SK-N-SH treated with all-trans-retinoic acid at 6 μM for 48 hours (cell line): Measurements from ENCODE around the gene CASKIN1.

Experiments used
- ARNTL ChIP-seq: fragments of 450-650 bp; formaldehyde crosslinking; IDR thresholded peaks from 2 replicates; pipeline ENCODE4 v1.5.0; 2020; ENCODE audit warnings: low read depth, mild to moderate bottlenecking, moderate library complexity, borderline replicate concordance
- CREB5 ChIP-seq: fragments of 250-450 bp; sonication (Bioruptor Pico); IDR thresholded peaks from 2 replicates; pipeline ENCODE4 v1.5.1; 2020; ENCODE audit warnings: low read depth, mild to moderate bottlenecking, moderate library complexity
- ESRRG ChIP-seq: fragments of 250-450 bp; sonication (Bioruptor Pico); IDR thresholded peaks from 2 replicates; pipeline ENCODE4 v1.6.1; 2021; ENCODE audit warnings: mild to moderate bottlenecking
- ISL1 ChIP-seq: fragments of 250-450 bp; sonication (Bioruptor Pico); IDR thresholded peaks from 2 replicates; pipeline ENCODE4 v2.1.2; 2022; ENCODE audit warnings: mild to moderate bottlenecking, moderate library complexity
- OSR1 ChIP-seq: fragments of 250-450 bp; sonication (Bioruptor Pico); IDR thresholded peaks from 2 replicates; pipeline ENCODE4 v1.8.0; 2022; ENCODE audit warnings: moderate library complexity, mild to moderate bottlenecking, inconsistent platforms
- PATZ1 ChIP-seq: fragments of 250-450 bp; sonication (Bioruptor Pico); IDR thresholded peaks from 2 replicates; pipeline ENCODE4 v1.8.0; 2020; ENCODE audit warnings: mild to moderate bottlenecking, moderate library complexity, borderline replicate concordance
- PPARA ChIP-seq: fragments of 250-450 bp; sonication (Bioruptor Pico); IDR thresholded peaks from 2 replicates; pipeline ENCODE4 v1.5.0; 2020; ENCODE audit warnings: mild to moderate bottlenecking, borderline replicate concordance
- ZC3H10 ChIP-seq: fragments of 250-450 bp; sonication (Bioruptor Pico); IDR thresholded peaks from 2 replicates; pipeline ENCODE4 v1.5.1; 2021; ENCODE audit warnings: mild to moderate bottlenecking, moderate library complexity
- ZFP3 ChIP-seq: fragments of 250-450 bp; sonication (Bioruptor Pico); IDR thresholded peaks from 2 replicates; pipeline ENCODE4 v1.5.0; 2020; ENCODE audit warnings: mild to moderate bottlenecking, moderate library complexity
- ZFP30 ChIP-seq: fragments of 450-650 bp; formaldehyde crosslinking; IDR thresholded peaks from 2 replicates; pipeline ENCODE4 v1.5.0; 2022; ENCODE audit warnings: mild to moderate bottlenecking, moderate library complexity
- ZNF565 ChIP-seq: fragments of 450-650 bp; formaldehyde crosslinking; conservative IDR thresholded peaks from 2 replicates; pipeline ENCODE4 v1.5.0; 2020; ENCODE audit warnings: low read depth, mild to moderate bottlenecking, moderate library complexity
- ZNF70 ChIP-seq: fragments of 450-650 bp; formaldehyde crosslinking; IDR thresholded peaks from 2 replicates; pipeline ENCODE4 v1.5.0; 2020; ENCODE audit warnings: mild to moderate bottlenecking, moderate library complexity

- TF ChIP-seq ZFP3 (CRISPR knock-in tag) (no peak), ZC3H10 (no peak), ZNF565 (CRISPR knock-in tag) (no peak), ESRRG (CRISPR knock-in tag) (no peak), ISL1 (no peak), CREB5 (CRISPR knock-in tag) (no peak), ARNTL (CRISPR knock-in tag) (no peak), ZNF70 (CRISPR knock-in tag) (no peak), PATZ1 (0 out of 2 replicates have a peak, but pooled peaks have one; percentile 37), OSR1 (CRISPR knock-in tag) (no peak), ZFP30 (no peak), PPARA (CRISPR knock-in tag) (no peak)
These were observed 8.9 kb upstream of the CASKIN1 start, which contains the start of gene MLST8 for GRCh38 chr16:2205104-2205966.
